Immature natural killer cell (primary cell): Measurements from ENCODE around the gene NTHL1. TPM values are rescaled to one million over a fixed set of nuclear protein-coding genes. Genes with fewer than 3 reads are reported as not detected.

Experiments
- polyA plus RNA-seq, 3 donors: library from polyadenylated mRNA; unstranded; fragments of 300-500 nt; fragmentation: Illumina TruSeq; gene quantifications; one replicate each; pipeline ENCODE4 v1.2.3, GENCODE V29; 2021

Gene NTHL1
- polyA plus RNA-seq, 3 donors from 2014 or later: 26.4 to 31.6 (median 29.7) TPM

Other genes with a start within 250 kb of the NTHL1 start
- gene HAGH, start 221.0 kb downstream of the NTHL1 start, polyA plus RNA-seq: 10 to 100 TPM; 53.0 to 54.7 (median 54.3) TPM
- 10 to 100 TPM; 22.7 to 35.4 (median 24.8) TPM for gene FAHD1, start 220.6 kb downstream of the NTHL1 start, polyA plus RNA-seq
- not detected for gene MEIOB, start 175.7 kb downstream of the NTHL1 start, polyA plus RNA-seq
- not detected for gene HS3ST6, start 129.4 kb downstream of the NTHL1 start, polyA plus RNA-seq
- gene MSRB1, start 104.6 kb downstream of the NTHL1 start, polyA plus RNA-seq: 10 to 100 TPM; 34.0 to 66.5 (median 47.0) TPM
- gene RPL3L, start 93.1 kb downstream of the NTHL1 start, polyA plus RNA-seq: not detected
- gene NDUFB10, start 88.3 kb downstream of the NTHL1 start, polyA plus RNA-seq: 100 to 1,000 TPM; 201 to 232 (median 203) TPM
- gene RPS2, start 83.0 kb downstream of the NTHL1 start, polyA plus RNA-seq: 1,000 to 10,000 TPM; 2,221 to 2,989 (median 2,668) TPM
- gene RNF151, start 81.0 kb downstream of the NTHL1 start, polyA plus RNA-seq: not detected
- gene TBL3, start 75.8 kb downstream of the NTHL1 start, polyA plus RNA-seq: 10 to 100 TPM; 34.4 to 66.1 (median 59.8) TPM
- gene NOXO1, start 66.4 kb downstream of the NTHL1 start, polyA plus RNA-seq: under 1 TPM in 1 of 3 donors, not detected in 2; 0.17 TPM
- 10 to 100 TPM; 38.4 to 52.0 (median 40.7) TPM for gene GFER, start 63.6 kb downstream of the NTHL1 start, polyA plus RNA-seq
- 1 to 10 TPM; 4.6 to 6.7 (median 6.4) TPM for gene SYNGR3, start 57.9 kb downstream of the NTHL1 start, polyA plus RNA-seq
- 10 to 100 TPM in 1 of 3 donors, 1 to 10 TPM in 2; 1.8 to 10.4 (median 2.9) TPM for gene ZNF598, start 38.0 kb downstream of the NTHL1 start, polyA plus RNA-seq
- not detected for gene NPW, start 28.0 kb downstream of the NTHL1 start, polyA plus RNA-seq
- 1 to 10 TPM in 1 of 3 donors, under 1 TPM in 1, not detected in 1; 0.54 to 1.4 TPM for gene NHERF2, start 20.9 kb downstream of the NTHL1 start, polyA plus RNA-seq
- gene TSC2, start 151 bp upstream of the NTHL1 start, polyA plus RNA-seq: 10 to 100 TPM; 18.0 to 50.1 (median 29.1) TPM
- 1 to 10 TPM; 2.7 to 6.7 (median 2.8) TPM for gene PKD1, start 88.1 kb upstream of the NTHL1 start, polyA plus RNA-seq
- gene RAB26, start 100.8 kb upstream of the NTHL1 start, polyA plus RNA-seq: 1 to 10 TPM in 1 of 3 donors, under 1 TPM in 1, not detected in 1; 0.34 to 1.4 TPM
- gene TRAF7, start 107.9 kb upstream of the NTHL1 start, polyA plus RNA-seq: 1 to 10 TPM; 5.2 to 6.9 (median 5.6) TPM
- not detected for gene CASKIN1, start 148.8 kb upstream of the NTHL1 start, polyA plus RNA-seq
- 10 to 100 TPM; 22.5 to 39.1 (median 36.9) TPM for gene MLST8, start 157.6 kb upstream of the NTHL1 start, polyA plus RNA-seq
- gene BRICD5, start 163.0 kb upstream of the NTHL1 start, polyA plus RNA-seq: under 1 TPM in 2 of 3 donors, not detected in 1; 0.10 to 0.36 TPM
- 10 to 100 TPM; 10.4 to 18.4 (median 17.7) TPM for gene PGP, start 167.0 kb upstream of the NTHL1 start, polyA plus RNA-seq
- 10 to 100 TPM in 2 of 3 donors, 1 to 10 TPM in 1; 8.4 to 18.6 (median 10.3) TPM for gene E4F1, start 175.8 kb upstream of the NTHL1 start, polyA plus RNA-seq
- gene DNASE1L2, start 188.6 kb upstream of the NTHL1 start, polyA plus RNA-seq: not detected
- 10 to 100 TPM; 40.4 to 67.8 (median 42.2) TPM for gene ECI1, start 203.8 kb upstream of the NTHL1 start, polyA plus RNA-seq
- 100 to 1,000 TPM; 179 to 332 (median 189) TPM for gene RNPS1, start 220.3 kb upstream of the NTHL1 start, polyA plus RNA-seq